GM23338 (cell line): ENCODE results near the gene BTNL9. TPM values are rescaled to one million over a fixed set of nuclear protein-coding genes. Genes with fewer than 3 reads are reported as not detected.

Source experiments
- ATAC-seq: fragments of 200-7000 bp; cut with Tn5 transposase; 3 replicates; pipeline ENCODE4 v1.9.1; 2020
- DNase-seq: peaks from one replicate; pipeline ENCODE4 v3.0.0-alpha.2; 2015; ENCODE audit warnings: low spot score
- H2AFZ ChIP-seq: fragments of 200-600 bp; sonication (generic); 2 replicates; pipeline ENCODE4 v1.8.0; 2016; ENCODE audit warnings: antibody characterized with exemption, mild to moderate bottlenecking, moderate library complexity
- H3F3A ChIP-seq: fragments of 200-600 bp; sonication (generic); replicated peaks from 2 replicates; pipeline ENCODE4 v1.8.0; 2017; ENCODE audit warnings: antibody characterized with exemption, mixed run types, low read depth
- H3K27ac ChIP-seq: fragments of 200-600 bp; sonication (generic); 2 replicates; pipeline ENCODE4 v1.6.1; 2016; ENCODE audit warnings: low read depth
- H3K27me3 ChIP-seq: fragments of 200-600 bp; sonication (generic); 2 replicates; pipeline ENCODE4 v1.8.0; 2016; ENCODE audit warnings: mild to moderate bottlenecking, mixed run types, moderate library complexity; ENCODE audit not compliant: insufficient read depth
- H3K36me3 ChIP-seq: fragments of 200-600 bp; sonication (generic); 2 replicates; pipeline ENCODE4 v1.8.0; 2016; ENCODE audit warnings: mild to moderate bottlenecking; ENCODE audit not compliant: insufficient read depth
- H3K4me1 ChIP-seq: fragments of 200-600 bp; sonication (generic); 2 replicates; pipeline ENCODE4 v1.8.0; 2016; ENCODE audit warnings: mild to moderate bottlenecking, moderate library complexity; ENCODE audit not compliant: insufficient read depth
- H3K4me2 ChIP-seq: fragments of 200-600 bp; sonication (generic); 2 replicates; pipeline ENCODE4 v1.7.1; 2017; ENCODE audit warnings: mixed run types
- H3K4me3 ChIP-seq: fragments of 200-600 bp; sonication (generic); 2 replicates; pipeline ENCODE4 v1.6.1; 2016; ENCODE audit warnings: mixed run types
- H3K79me2 ChIP-seq: fragments of 200-600 bp; sonication (generic); replicated peaks from 2 replicates; pipeline ENCODE4 v1.8.0; 2017; ENCODE audit warnings: mild to moderate bottlenecking; ENCODE audit not compliant: insufficient read depth
- H3K9me2 ChIP-seq: fragments of 200-600 bp; sonication (generic); 2 replicates; pipeline ENCODE4 v1.8.0; 2017; ENCODE audit not compliant: insufficient read depth
- H4K20me1 ChIP-seq: fragments of 200-600 bp; sonication (generic); replicated peaks from 2 replicates; pipeline ENCODE4 v1.8.0; 2017; ENCODE audit warnings: mild to moderate bottlenecking; ENCODE audit not compliant: insufficient read depth
- H3K27ac Mint-ChIP-seq: 2 replicates; pipeline ENCODE4 v1.8.0; 2020; ENCODE audit warnings: inconsistent platforms, mild to moderate bottlenecking, moderate library complexity, mixed read lengths
- H3K27me3 Mint-ChIP-seq: 3 replicates; pipeline ENCODE4 v1.8.0; 2022; ENCODE audit warnings: low read depth, mild to moderate bottlenecking, moderate library complexity, mixed read lengths, inconsistent platforms; ENCODE audit not compliant: insufficient read depth, poor library complexity
- H3K36me3 Mint-ChIP-seq: 3 replicates; pipeline ENCODE4 v1.8.0; 2021; ENCODE audit warnings: low read depth, mild to moderate bottlenecking, inconsistent platforms, moderate library complexity, mixed read lengths
- H3K4me1 Mint-ChIP-seq: 3 replicates; pipeline ENCODE4 v1.8.0; 2020; ENCODE audit warnings: mild to moderate bottlenecking, inconsistent platforms, mixed read lengths
- H3K4me3 Mint-ChIP-seq: 3 replicates; pipeline ENCODE4 v1.8.0; 2021; ENCODE audit warnings: moderate library complexity, mild to moderate bottlenecking, inconsistent platforms, mixed read lengths
- H3K9me3 Mint-ChIP-seq: 3 replicates; pipeline ENCODE4 v1.8.0; 2020; ENCODE audit warnings: moderate library complexity, mild to moderate bottlenecking, inconsistent platforms, mixed read lengths
- CREB1 ChIP-seq: fragments of 250-450 bp; sonication (Bioruptor Pico); IDR thresholded peaks from 2 replicates; pipeline ENCODE4 v1.5.0; 2020; ENCODE audit warnings: low read depth, mild to moderate bottlenecking, moderate library complexity
- CTCF ChIP-seq, 2 experiments: fragments of 200-600 bp in 1 of 2; sonication (generic) in 1 of 2; conservative IDR thresholded peaks; 2 replicates each; pipeline versions ENCODE4 v1.5.1 to v1.6.1; 2016 to 2017; ENCODE audit warnings: antibody characterized with exemption in 2 of 2, low read depth in 2 of 2, mild to moderate bottlenecking in 2 of 2, moderate library complexity in 1 of 2
- ETS1 ChIP-seq: IDR thresholded peaks from 2 replicates; pipeline ENCODE4 v1.6.1; 2016; ENCODE audit warnings: antibody characterized with exemption
- EZH2 ChIP-seq: fragments of 200-600 bp; sonication (generic); IDR thresholded peaks from one replicate; pipeline ENCODE4 v1.8.0; 2017; ENCODE audit warnings: antibody characterized with exemption, mild to moderate bottlenecking, low read depth; ENCODE audit not compliant: unreplicated experiment
- EZH2phosphoT487 ChIP-seq: fragments of 200-600 bp; sonication (generic); IDR thresholded peaks from one replicate; pipeline ENCODE4 v1.8.1; 2018; ENCODE audit warnings: antibody characterized with exemption; ENCODE audit not compliant: unreplicated experiment
- JUNB ChIP-seq: IDR thresholded peaks from one replicate; pipeline ENCODE4 v1.6.1; 2016; ENCODE audit warnings: antibody characterized with exemption; ENCODE audit not compliant: unreplicated experiment
- NANOG ChIP-seq: IDR thresholded peaks from 2 replicates; pipeline ENCODE4 v1.6.1; 2016; ENCODE audit warnings: antibody characterized with exemption, borderline replicate concordance
- REST ChIP-seq: IDR thresholded peaks from one replicate; pipeline ENCODE4 v1.6.1; 2018; ENCODE audit warnings: antibody characterized with exemption; ENCODE audit not compliant: unreplicated experiment
- ZNF331 ChIP-seq: fragments of 250-450 bp; sonication (Bioruptor Pico); IDR thresholded peaks from 2 replicates; pipeline ENCODE4 v1.5.0; 2020; ENCODE audit warnings: low read depth, mild to moderate bottlenecking, moderate library complexity
- ZNF462 ChIP-seq: fragments of 250-450 bp; sonication (Bioruptor Pico); IDR thresholded peaks from 2 replicates; pipeline ENCODE4 v1.5.0; 2020; ENCODE audit warnings: mild to moderate bottlenecking, moderate library complexity
- polyA plus RNA-seq: library from polyadenylated mRNA; unstranded; fragments of >200 nt; fragmentation: Nextera tagmentation; extraction: Ambion mirVana; gene quantifications from 2 replicates; pipeline ENCODE4 v1.2.1, GENCODE V29; 2016
- total RNA-seq: library from RNA; depleted of rRNA; stranded (reverse); fragments of >200 nt; shearing (Covaris generic); gene quantifications from 2 replicates; pipeline ENCODE4 v1.2.3, GENCODE V29; 2014

The BTNL9 gene
- total and polyA plus RNA-seq, 2 experiments from 2014 or later, result 0.21 to 3.4 TPM

GRCh38 chr5:181076920-181077319 is 36.9 kb downstream of the BTNL9 start (continued):
- no peak for TF ChIP-seq ZNF462 (CRISPR knock-in tag)
- no peak for TF ChIP-seq CREB1 (CRISPR knock-in tag)

GRCh38 chr5:181081989-181082388 is 41.9 kb downstream of the BTNL9 start:
- no peak overlapping the region for H3K4me2 ChIP-seq
- Mint-ChIP-seq H3K27ac (no peak overlapping the region), H3K9me3 (no peaks in the 10 kb centered on the region; the same call in 2 of the 3 replicates), H3K4me1 (peaks cover 17% of the 10 kb centered on the region), H3K36me3 (no peaks in the 10 kb centered on the region), H3K4me3 (no peak overlapping the region), H3K27me3 (peaks cover 9% of the 10 kb centered on the region)
- DNase-seq (no peak), ATAC-seq (no peak)
- no peaks in the 10 kb centered on the region for H3K79me2 ChIP-seq
- H3K9me2 ChIP-seq, result no peaks in the 10 kb centered on the region
- H3K4me1 ChIP-seq, result peaks cover 13% of the 10 kb centered on the region; the same call in 1 of the 2 replicates
- H3K36me3 ChIP-seq, result no peaks in the 10 kb centered on the region
- H3F3A ChIP-seq, result no peaks in the 10 kb centered on the region
- H3K4me3 ChIP-seq, result no peak overlapping the region
- no peaks in the 10 kb centered on the region for H4K20me1 ChIP-seq
- H3K27ac ChIP-seq, result no peak overlapping the region
- H2AFZ ChIP-seq, result no peak overlapping the region
- peaks cover 32% of the 10 kb centered on the region for H3K27me3 ChIP-seq
- TF ChIP-seq ZNF331 (CRISPR knock-in tag) (no peak), CTCF (conservative IDR thresholded peaks at IDR 0.05; ENCODE audit: low read depth in 2 of 2) (no peak), EZH2phosphoT487 (no peak), NANOG (no peak), REST (no peak), JUNB (no peak), ETS1 (no peak), CREB1 (CRISPR knock-in tag) (no peak), EZH2 (no peak)
